OCI-LY7 (cell line): ENCODE measurements around the gene PRKAA1. TPM values are rescaled to one million over a fixed set of nuclear protein-coding genes. Genes with fewer than 3 reads are reported as not detected.

Experiments used
- BruUV-seq: library from RNA; stranded (reverse); fragments of 400-500 nt; replicated peaks from 2 replicates; lab custom pipeline; 2021; lab: Mats Ljungman, UMichigan
- CTCF ChIA-PET: fragments of 300-600 bp; sonication (Branson Sonifier 250); formaldehyde crosslinking; loops from one replicate; lab custom pipeline; 2022; ENCODE audit warnings: antibody characterized with exemption; ENCODE audit not compliant: unreplicated experiment; lab: Charles Lee
- POLR2A ChIA-PET: fragments of 300-600 bp; sonication (Branson Sonifier 250); formaldehyde crosslinking; loops from one replicate; lab custom pipeline; 2022; ENCODE audit warnings: antibody characterized with exemption; lab: Charles Lee
- DNase-seq: peaks from one replicate; pipeline ENCODE4 v3.0.0-alpha.2; 2015; ENCODE audit warnings: low spot score
- H2AFZ ChIP-seq: fragments of 200-600 bp; sonication (generic), shearing (Covaris generic); 2 replicates; pipeline ENCODE4 v1.6.1; 2014; ENCODE audit warnings: mild to moderate bottlenecking, antibody characterized with exemption, low read length, moderate library complexity
- H3K27ac ChIP-seq: fragments of 200-600 bp; sonication (generic); 2 replicates; pipeline ENCODE4 v1.5.1; 2014; ENCODE audit warnings: mixed run types, low read depth, mild to moderate bottlenecking, moderate library complexity, low read length, inconsistent platforms; ENCODE audit not compliant: poor library complexity, severe bottlenecking
- H3K36me3 ChIP-seq: fragments of 200-600 bp; sonication (generic); 2 replicates; pipeline ENCODE4 v1.6.1; 2014; ENCODE audit warnings: mild to moderate bottlenecking, antibody characterized with exemption, low read length, moderate library complexity, mixed read lengths; ENCODE audit not compliant: insufficient read depth
- H3K4me1 ChIP-seq: fragments of 200-600 bp; sonication (generic); 2 replicates; pipeline ENCODE4 v1.5.1; 2014; ENCODE audit warnings: mild to moderate bottlenecking, low read length; ENCODE audit not compliant: insufficient read depth, poor library complexity, severe bottlenecking
- H3K4me2 ChIP-seq: fragments of 200-600 bp; sonication (generic); 2 replicates; pipeline ENCODE4 v1.6.1; 2014; ENCODE audit warnings: mild to moderate bottlenecking, low read length
- H3K4me3 ChIP-seq: fragments of 200-600 bp; sonication (generic); 2 replicates; pipeline ENCODE4 v1.5.1; 2014; ENCODE audit warnings: mild to moderate bottlenecking, low read depth, low read length; ENCODE audit not compliant: poor library complexity, severe bottlenecking
- H3K79me2 ChIP-seq: fragments of 200-600 bp; sonication (generic); 2 replicates; pipeline ENCODE4 v1.6.1; 2016; ENCODE audit warnings: low read depth, mild to moderate bottlenecking, low read length, moderate library complexity, mixed read lengths; ENCODE audit not compliant: insufficient read depth
- H3K9me2 ChIP-seq: fragments of 200-600 bp; sonication (generic); 2 replicates; pipeline ENCODE4 v1.6.1; 2016; ENCODE audit warnings: mild to moderate bottlenecking, low read length, mixed read lengths; ENCODE audit not compliant: insufficient read depth
- H3K9me3 ChIP-seq: fragments of 200-600 bp; sonication (generic); 2 replicates; pipeline ENCODE4 v1.6.1; 2014; ENCODE audit warnings: mild to moderate bottlenecking, mixed run types, low read length, mixed read lengths
- H4K20me1 ChIP-seq: fragments of 200-600 bp; sonication (generic); 2 replicates; pipeline ENCODE4 v1.6.1; 2014; ENCODE audit warnings: mild to moderate bottlenecking, antibody characterized with exemption, low read length, moderate library complexity, mixed read lengths; ENCODE audit not compliant: insufficient read depth
- CTCF ChIP-seq: fragments of 200-600 bp; sonication (generic); conservative IDR thresholded peaks from 2 replicates; pipeline ENCODE4 v1.5.1; 2014; ENCODE audit warnings: mild to moderate bottlenecking, antibody characterized with exemption, low read length, moderate library complexity, mixed read lengths
- EZH2phosphoT487 ChIP-seq: fragments of 200-600 bp; sonication (generic); IDR thresholded peaks from 2 replicates; pipeline ENCODE4 v1.6.1; 2018; ENCODE audit warnings: low read depth, borderline replicate concordance, mild to moderate bottlenecking, mixed run types, antibody characterized with exemption, low read length, moderate library complexity, mixed read lengths
- intact Hi-C: fragments of 100-400 bp; cut with micrococcal nuclease; formaldehyde crosslinking; loops from one replicate; pipeline ENCODE4 v1.10.0; 2022; ENCODE audit not compliant: unreplicated experiment
- total RNA-seq, 2 experiments: library from RNA; depleted of rRNA in 1 of 2; stranded (reverse); fragments of >200 nt in 1 of 2; shearing (Covaris generic) in 1 of 2; gene quantifications; 2 replicates each; pipeline ENCODE4 v1.2.3, GENCODE V29; 2014 to 2022

The PRKAA1 gene
- total RNA-seq, 2 experiments from 2014 or later, result 30.0 to 47.5 TPM

GRCh38 chr5:40834849-40835787, 36.9 kb upstream of the PRKAA1 start, which contains the start of gene RPL37:
Gene RPL37 (minus strand): TSS chr5:40835222. CDS start chr5:40835185, 37 bp downstream.
- H3K4me1 ChIP-seq, result peaks cover 37% of the 10 kb centered on the region
- H3K79me2 ChIP-seq, result peaks cover 52% of the 10 kb centered on the region
- POLR2A ChIA-PET, result interaction anchor here (0.5 to 0.8 kb wide), 5 partner anchors 13 to 1755 kb away, joined by 3 to 4 read pairs (median 4); no protein-coding TSS in a partner anchor
- peak within 1 kb of the TSS; percentile 95 for H3K4me2 ChIP-seq
- TSS peak; percentile 99 for BruUV-seq
- H4K20me1 ChIP-seq, result peaks cover 44% of the 10 kb centered on the region
- H2AFZ ChIP-seq, result peak within 1 kb of the TSS; percentile 79; the same call in 1 of the 2 replicates
- H3K27ac ChIP-seq, result peak within 1 kb of the TSS; percentile 79
- peaks cover 48% of the 10 kb centered on the region for H3K36me3 ChIP-seq
- TF ChIP-seq CTCF (no peak), EZH2phosphoT487 (no peak)
- CTCF ChIA-PET, result no interaction called here
- no peaks in the 10 kb centered on the region for H3K9me2 ChIP-seq
- peak; percentile 97 for DNase-seq
- peak within 1 kb of the TSS; percentile 88 for H3K4me3 ChIP-seq
- H3K9me3 ChIP-seq, result no peaks in the 10 kb centered on the region
- intact Hi-C loops, result loop anchor here (1.0 to 10.0 kb wide), 4 partner anchors 37 to 1067 kb away; partner anchors contain the start of genes PRKAA1, RIMOC1 and TTC33

- POLR2A ChIA-PET, result interaction anchor here (0.5 to 0.7 kb wide), 3 partner anchors 40 to 1754 kb away, joined by 3 to 4 read pairs (median 4); no protein-coding TSS in a partner anchor
- TF ChIP-seq CTCF (no peak), EZH2phosphoT487 (no peak)
- Histone ChIP-seq H3K9me3 (no peaks in the 10 kb centered on the region), H3K4me2 (peak overlapping the region; percentile 95), H3K9me2 (no peaks in the 10 kb centered on the region), H2AFZ (no peak overlapping the region), H3K27ac (peak overlapping the region; percentile 79), H3K79me2 (peaks cover 57% of the 10 kb centered on the region), H3K36me3 (peaks cover 55% of the 10 kb centered on the region), H4K20me1 (peaks cover 49% of the 10 kb centered on the region), H3K4me1 (peaks cover 37% of the 10 kb centered on the region), H3K4me3 (peak overlapping the region; percentile 88)
- DNase-seq, result peak; percentile 59
- CTCF ChIA-PET, result no interaction called here
- intact Hi-C loops, result loop anchor here (2.0 to 10.0 kb wide), 2 partner anchors 80 to 350 kb away; partner anchors contain the start of gene TTC33
- BruUV-seq, result TSS peak; percentile 72
Measured at GRCh38 chr5:40834391-40834848, 36.2 kb upstream of the PRKAA1 start.
